T-cell (primary cell): ENCODE results near the gene ATP10A. TPM values are rescaled to one million over a fixed set of nuclear protein-coding genes. Genes with fewer than 3 reads are reported as not detected.

Source experiments
- ATAC-seq, 4 experiments: fragments of 200-7000 bp in 3 of 4; fragments of 150-1000 bp in 1 of 4; cut with Tn5 transposase; replicated peaks in 1 of 4; 1 replicate in 3 of 4; 2 replicates in 1 of 4; pipeline ENCODE4 v1.10.0; 2021; ENCODE audit warnings: moderate library complexity in 3 of 4, mild to moderate bottlenecking in 2 of 4, moderate number of reproducible peaks in 1 of 4
- CTCF ChIA-PET, 2 donors: fragments of 300-600 bp; sonication (Branson Sonifier 250); formaldehyde crosslinking; loops; one replicate each; lab custom pipeline; 2022; ENCODE audit warnings: antibody characterized with exemption in 2 of 2; lab: Charles Lee
- POLR2A ChIA-PET, 2 donors: fragments of 300-600 bp; sonication (Branson Sonifier 250); formaldehyde crosslinking; loops; one replicate each; lab custom pipeline; 2022; ENCODE audit warnings: antibody characterized with exemption in 2 of 2; lab: Charles Lee
- DNase-seq, 35 experiments: peaks; one replicate each; pipeline versions ENCODE4 v3.0.0 to v3.0.0-alpha.2; 2013 to 2023
- H3K27ac ChIP-seq: one replicate; pipeline ENCODE4 v1.5.1; 2013; ENCODE audit warnings: low read length
- H3K27me3 ChIP-seq, 2 experiments: replicated peaks in 1 of 2; 1 replicate in 1 of 2; 2 replicates in 1 of 2; pipeline versions ENCODE4 v1.6.1 to v1.7.0; 2013; ENCODE audit warnings: low read length in 1 of 2, mixed read lengths in 1 of 2; ENCODE audit not compliant: control insufficient read depth in 2 of 2, insufficient read depth in 2 of 2; ENCODE audit errors: extremely low read depth in 1 of 2
- H3K36me3 ChIP-seq, 2 donors: 1 replicate in 1 of 2; 2 replicates in 1 of 2; pipeline versions ENCODE4 v1.6.1 to v1.7.0; 2013; ENCODE audit warnings: low read length in 1 of 2; ENCODE audit not compliant: control insufficient read depth in 2 of 2, insufficient read depth in 1 of 2; ENCODE audit errors: extremely low read depth in 1 of 2
- H3K4me1 ChIP-seq, 2 experiments: 1 replicate in 1 of 2; 2 replicates in 1 of 2; pipeline versions ENCODE4 v1.6.1 to v1.7.0; 2013; ENCODE audit warnings: low read length in 2 of 2, mixed read lengths in 1 of 2; ENCODE audit not compliant: insufficient read depth in 2 of 2, control insufficient read depth in 1 of 2; ENCODE audit errors: extremely low read depth in 1 of 2
- H3K4me3 ChIP-seq, 2 donors: 1 replicate in 1 of 2; 2 replicates in 1 of 2; pipeline versions ENCODE4 v1.5.1 to v1.7.0; 2013; ENCODE audit warnings: mild to moderate bottlenecking in 2 of 2, low read length in 1 of 2, moderate library complexity in 1 of 2; ENCODE audit not compliant: control insufficient read depth in 1 of 2; ENCODE audit errors: extremely low read depth in 1 of 2
- H3K9me3 ChIP-seq: 2 replicates; pipeline ENCODE4 v1.7.0; 2013
- H3K27ac Mint-ChIP-seq, 2 donors: one replicate each; pipeline ENCODE4 v1.8.0; 2020 to 2021; ENCODE audit warnings: mild to moderate bottlenecking in 2 of 2, mixed read lengths in 2 of 2
- H3K27me3 Mint-ChIP-seq, 2 donors: one replicate each; pipeline ENCODE4 v1.8.0; 2021 to 2022; ENCODE audit warnings: mixed read lengths in 2 of 2
- H3K36me3 Mint-ChIP-seq: one replicate; pipeline ENCODE4 v1.8.0; 2021; ENCODE audit warnings: mixed read lengths
- H3K4me1 Mint-ChIP-seq, 3 donors: one replicate each; pipeline ENCODE4 v1.8.0; 2020 to 2022; ENCODE audit warnings: mixed read lengths in 3 of 3, mild to moderate bottlenecking in 1 of 3
- H3K4me3 Mint-ChIP-seq, 3 donors: one replicate each; pipeline ENCODE4 v1.8.0; 2020 to 2022; ENCODE audit warnings: mild to moderate bottlenecking in 3 of 3, mixed read lengths in 3 of 3, moderate library complexity in 3 of 3
- H3K9me3 Mint-ChIP-seq, 3 donors: one replicate each; pipeline ENCODE4 v1.8.0; 2020 to 2022; ENCODE audit warnings: mixed read lengths in 3 of 3
- WGBS: methylation state at CpG from one replicate; pipeline ENCODE4 v1.1.5; 2013; ENCODE audit warnings: missing lambda C conversion rate; ENCODE audit not compliant: insufficient coverage; 5-methylcytosine and 5-hydroxymethylcytosine counted together
- total RNA-seq, 35 experiments: library from RNA in 6 of 35; stranded (reverse) in 6 of 35; fragments of 120-200 nt in 1 of 35; gene quantifications; one replicate each; pipeline versions ENCODE4 v1.2.1 to v1.2.4 and lab custom pipeline; 2013 to 2026

ATP10A gene
- total RNA-seq, 5 donors from 2014 or later (not counting 1 experiment from before 2014, with no cell fraction given), result 37.3 to 65.5 (median 53.4) TPM

DNA sequence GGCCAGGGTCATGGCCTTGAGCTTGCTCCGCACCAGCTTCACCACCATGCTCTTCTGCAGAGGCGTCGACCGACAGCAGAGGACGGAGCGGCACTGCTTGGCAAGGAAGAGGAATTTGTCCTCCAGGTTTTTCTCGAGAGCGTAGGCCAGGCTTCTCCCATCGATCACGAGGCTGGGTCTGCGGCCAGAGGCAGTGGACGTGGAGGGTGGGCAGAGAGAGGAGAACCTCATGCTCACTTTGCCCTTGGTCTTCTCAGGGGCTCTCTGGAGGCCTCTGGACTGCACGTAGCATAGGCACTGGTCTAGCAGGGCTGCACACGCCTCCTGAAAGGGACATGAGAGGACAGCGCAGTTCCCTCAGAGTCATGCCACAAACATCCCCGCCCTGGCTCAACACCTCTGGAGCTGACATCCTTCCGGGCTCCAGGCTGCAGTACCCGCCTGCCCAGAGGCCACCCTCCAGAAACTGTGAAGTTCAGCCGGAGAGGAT, 168.3 kb downstream of the ATP10A start:
- WGBS, result 96% methylated on average over 19 of the region's 19 CpGs
- Histone ChIP-seq H3K4me3 (no peak overlapping the region), H3K9me3 (no peaks in the 10 kb centered on the region), H3K27me3 (no peaks in the 10 kb centered on the region), H3K27ac (no peak overlapping the region), H3K36me3 (peaks cover 18 to 58% of the 10 kb centered on the region in 2 donors), H3K4me1 (no peaks in the 10 kb centered on the region)
- Mint-ChIP-seq H3K36me3 (peaks cover 59% of the 10 kb centered on the region), H3K27ac (no peak overlapping the region), H3K4me1 (no peaks in the 10 kb centered on the region), H3K4me3 (no peak overlapping the region), H3K27me3 (no peaks in the 10 kb centered on the region), H3K9me3 (no peaks in the 10 kb centered on the region)
- DNase-seq (no peak), ATAC-seq (no peak)
- ChIA-PET CTCF (interaction anchor here in 1 of 2 donors (1.4 kb wide), 1 partner anchor 239 kb away, joined by 3 read pairs; no protein-coding TSS in a partner anchor), POLR2A (no interaction called here)

DNA sequence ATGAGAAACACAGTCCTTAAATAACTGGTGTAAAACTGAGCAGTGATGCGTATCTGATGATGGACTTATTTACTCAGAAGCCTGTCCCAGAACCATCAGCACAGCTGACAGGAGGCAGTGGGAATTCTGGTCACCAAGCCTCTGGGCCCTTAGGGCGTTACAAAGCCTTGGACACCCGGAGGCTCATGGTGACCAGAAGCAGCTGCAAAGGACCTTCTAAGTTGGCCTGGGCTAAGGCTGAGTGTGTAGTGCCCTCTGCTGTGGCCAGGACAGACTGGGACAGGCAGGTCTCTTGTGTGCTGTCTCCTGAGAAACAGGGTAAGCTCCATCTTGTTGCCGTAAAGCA, 168.9 kb downstream of the ATP10A start:
- Histone ChIP-seq H3K4me1 (no peaks in the 10 kb centered on the region), H3K9me3 (no peaks in the 10 kb centered on the region), H3K4me3 (no peak overlapping the region), H3K36me3 (peaks cover 22 to 59% of the 10 kb centered on the region in 2 donors), H3K27me3 (no peaks in the 10 kb centered on the region), H3K27ac (no peak overlapping the region)
- Mint-ChIP-seq H3K4me3 (no peak overlapping the region), H3K4me1 (no peaks in the 10 kb centered on the region), H3K9me3 (no peaks in the 10 kb centered on the region), H3K27me3 (no peaks in the 10 kb centered on the region), H3K36me3 (peaks cover 63% of the 10 kb centered on the region), H3K27ac (no peak overlapping the region)
- no peak for ATAC-seq
- no peak for DNase-seq
- ChIA-PET CTCF (interaction anchor here in 1 of 2 donors (1.4 kb wide), 1 partner anchor 240 kb away, joined by 3 read pairs; no protein-coding TSS in a partner anchor), POLR2A (no interaction called here)
- 92% methylated on average over 4 of the region's 4 CpGs for WGBS

DNA sequence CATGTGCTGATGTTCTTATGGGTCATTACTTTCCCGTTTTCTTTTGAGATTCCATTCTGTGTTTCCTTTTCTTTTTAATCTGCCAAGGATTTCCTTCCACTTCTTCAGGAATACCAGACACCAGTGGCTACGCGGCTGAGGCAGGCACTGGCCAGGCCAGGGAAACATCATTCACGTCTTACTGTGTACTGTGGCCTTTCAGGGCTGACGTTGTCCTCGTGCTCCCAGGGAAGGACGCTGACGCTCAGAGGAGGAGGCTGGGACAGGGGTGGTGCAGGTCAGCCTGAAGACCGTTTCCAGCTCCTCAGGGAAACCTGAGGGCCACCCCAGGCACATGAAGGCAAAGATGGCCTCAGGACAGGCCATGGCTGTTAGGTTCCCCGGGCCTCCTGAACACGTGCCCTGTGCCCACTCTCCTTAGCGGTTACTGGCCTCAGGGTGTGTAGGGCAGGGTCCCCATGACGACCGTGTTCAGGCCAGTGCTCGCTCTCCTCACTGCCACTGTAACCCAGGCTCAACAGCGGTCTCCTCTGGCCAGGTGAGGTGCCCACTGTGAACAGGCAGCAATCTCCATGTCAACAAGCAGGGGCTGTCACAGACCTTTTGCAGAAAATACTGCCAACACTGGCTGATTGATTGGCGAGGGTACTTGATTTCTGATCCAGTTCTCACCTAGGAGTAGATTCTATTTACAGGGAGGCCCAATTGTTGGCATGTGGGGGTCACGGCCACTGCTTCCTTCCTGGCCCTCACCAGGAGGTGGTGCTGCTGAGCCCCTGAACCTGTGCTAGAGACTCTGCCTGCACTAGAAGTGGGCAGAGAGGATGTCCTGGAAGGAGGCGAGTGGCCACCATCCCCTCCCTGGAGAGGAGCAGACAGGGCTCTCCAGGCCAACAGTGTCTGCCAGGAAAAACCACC, 169.5 kb downstream of the ATP10A start:
- no peak overlapping the region for H3K4me3 Mint-ChIP-seq
- ATAC-seq (peak in 1 of 4 experiments; percentile 43), DNase-seq (peak in 20 of 35 experiments; percentile 4 to 39 (median 14))
- Histone ChIP-seq H3K36me3 (peaks cover 22 to 58% of the 10 kb centered on the region in 2 donors), H3K4me3 (no peak overlapping the region), H3K4me1 (no peaks in the 10 kb centered on the region), H3K27ac (no peak overlapping the region), H3K9me3 (no peaks in the 10 kb centered on the region), H3K27me3 (no peaks in the 10 kb centered on the region)
- WGBS, result 89% methylated on average over 17 of the region's 19 CpGs
- CTCF ChIA-PET, result interaction anchor here in 1 of 2 donors (1.4 kb wide), 1 partner anchor 240 kb away, joined by 3 read pairs; no protein-coding TSS in a partner anchor
- POLR2A ChIA-PET, result no interaction called here
- H3K4me1 Mint-ChIP-seq, result no peaks in the 10 kb centered on the region
- H3K9me3 Mint-ChIP-seq, result no peaks in the 10 kb centered on the region
- no peak overlapping the region for H3K27ac Mint-ChIP-seq
- H3K36me3 Mint-ChIP-seq, result peaks cover 57% of the 10 kb centered on the region
- no peaks in the 10 kb centered on the region for H3K27me3 Mint-ChIP-seq

DNA sequence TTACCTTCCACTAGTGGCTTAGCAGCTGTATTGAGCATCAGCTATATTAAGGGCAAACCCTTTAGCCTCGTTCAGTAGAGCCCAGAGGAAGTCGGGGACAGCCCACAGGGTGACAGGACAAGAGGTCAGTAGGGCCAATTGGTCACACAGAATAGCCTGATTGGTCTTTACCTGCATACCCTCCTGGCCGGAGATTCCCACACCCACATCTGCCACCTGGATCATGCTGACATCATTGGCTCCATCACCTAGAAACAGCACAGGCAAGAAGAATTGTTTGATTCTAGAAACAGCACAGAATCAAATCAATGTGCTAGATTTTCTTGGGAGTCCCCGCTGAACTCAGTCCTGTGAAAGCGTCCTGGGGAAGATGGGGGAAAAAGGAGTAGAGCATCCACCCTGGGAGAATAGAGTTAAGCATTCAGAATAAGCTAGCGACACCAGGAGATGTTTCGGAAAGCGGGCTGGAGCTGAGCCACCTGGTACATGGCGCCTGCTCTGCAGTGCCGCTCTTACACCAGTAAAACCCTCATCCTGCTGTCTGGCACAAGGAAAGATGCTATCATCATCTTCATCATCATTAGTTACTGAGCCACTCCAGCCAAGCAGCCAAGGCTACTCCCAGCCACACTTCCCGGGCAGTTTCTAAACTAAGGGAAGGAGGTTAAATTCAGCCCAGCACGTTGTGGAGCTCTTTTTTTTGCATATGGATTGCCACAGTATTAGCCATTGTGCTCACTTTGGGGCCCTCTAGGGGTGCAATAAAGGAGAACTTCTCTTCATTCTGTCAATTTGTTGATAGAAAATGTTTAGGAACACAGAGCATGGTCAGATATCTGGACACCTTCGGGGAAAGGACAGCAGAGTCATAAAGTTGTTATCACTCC, 171.3 kb downstream of the ATP10A start:
- DNase-seq (no peak), ATAC-seq (no peak)
- Histone ChIP-seq H3K4me3 (no peak overlapping the region), H3K36me3 (peaks cover 21 to 55% of the 10 kb centered on the region in 2 donors), H3K27ac (no peak overlapping the region), H3K4me1 (no peaks in the 10 kb centered on the region), H3K9me3 (no peaks in the 10 kb centered on the region), H3K27me3 (no peaks in the 10 kb centered on the region)
- H3K27ac Mint-ChIP-seq, result no peak overlapping the region
- ChIA-PET POLR2A (no interaction called here), CTCF (no interaction called here)
- WGBS, result 89% methylated on average over 10 of the region's 13 CpGs
- no peaks in the 10 kb centered on the region for H3K9me3 Mint-ChIP-seq
- no peaks in the 10 kb centered on the region for H3K27me3 Mint-ChIP-seq
- H3K4me1 Mint-ChIP-seq, result no peaks in the 10 kb centered on the region
- peaks cover 53% of the 10 kb centered on the region for H3K36me3 Mint-ChIP-seq
- H3K4me3 Mint-ChIP-seq, result no peak overlapping the region

DNA sequence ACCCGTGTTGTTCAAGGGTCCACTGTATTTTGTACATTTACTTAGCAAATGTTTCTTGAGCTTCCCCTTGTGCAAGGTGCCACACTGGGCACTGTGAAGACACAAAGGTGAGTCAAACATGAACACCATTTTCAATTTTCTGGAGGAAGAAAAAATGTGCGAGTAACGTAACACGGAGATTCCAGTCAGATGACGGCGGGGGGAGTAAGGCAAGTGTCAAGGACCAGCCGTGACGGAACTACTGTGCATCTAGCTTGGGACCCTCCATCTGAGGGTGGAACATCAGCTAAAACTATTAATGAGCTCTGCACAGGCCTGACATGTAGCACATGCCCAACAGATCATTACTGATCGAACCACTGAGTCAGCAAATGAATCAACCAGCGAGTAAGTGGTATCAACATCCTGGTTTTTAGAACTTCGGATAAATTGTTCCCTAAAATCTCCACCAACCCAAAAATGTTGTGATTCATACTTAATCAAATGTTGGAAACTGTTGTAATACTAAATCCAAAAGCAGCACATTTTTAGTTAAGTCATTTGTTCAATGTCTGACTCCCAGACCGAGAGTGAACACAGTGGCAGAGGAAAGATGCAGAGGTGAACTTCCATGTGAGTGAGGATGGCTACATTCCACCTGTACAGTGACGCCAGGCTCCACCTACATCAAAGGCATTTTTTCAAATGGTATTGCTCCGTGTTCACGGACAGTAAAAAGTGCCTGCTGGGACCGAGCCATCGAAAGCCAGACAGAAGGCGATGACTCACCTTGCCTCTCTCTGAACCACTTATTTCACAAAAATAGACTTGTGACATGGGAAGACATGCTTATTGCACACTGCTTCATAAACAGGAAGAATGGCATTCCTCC, 172.2 kb downstream of the ATP10A start:
- 91% methylated on average over 15 of the region's 18 CpGs for WGBS
- Histone ChIP-seq H3K27me3 (no peaks in the 10 kb centered on the region), H3K27ac (no peak overlapping the region), H3K4me3 (no peak overlapping the region), H3K4me1 (no peaks in the 10 kb centered on the region), H3K36me3 (peaks cover 15 to 47% of the 10 kb centered on the region in 2 donors), H3K9me3 (no peaks in the 10 kb centered on the region)
- CTCF ChIA-PET, result interaction anchor here in 1 of 2 donors (0.5 kb wide), 1 partner anchor 15 kb away, joined by 6 read pairs; no protein-coding TSS in a partner anchor
- POLR2A ChIA-PET, result interaction anchor here in 1 of 2 donors (0.5 kb wide), 1 partner anchor 283 kb away, joined by 3 read pairs; no protein-coding TSS in a partner anchor
- Mint-ChIP-seq H3K36me3 (peaks cover 49% of the 10 kb centered on the region), H3K4me1 (no peaks in the 10 kb centered on the region), H3K9me3 (no peaks in the 10 kb centered on the region), H3K27ac (no peak overlapping the region), H3K27me3 (no peaks in the 10 kb centered on the region), H3K4me3 (no peak overlapping the region)
- ATAC-seq, result no peak
- DNase-seq, result no peak
